ENCODE results near the gene TRIM54. TPM values are rescaled to one million over a fixed set of nuclear protein-coding genes. Genes with fewer than 3 reads are reported as not detected.
"Not testable (repeated sequence)": the region's sequence is repeated elsewhere in the genome, so short reads cannot be mapped to it uniquely, and the experiment has no call there.

TRIM54 gene
- total RNA-seq, 1 experiment from 2014 or later: 0.99 TPM

- no peaks in the 10 kb centered on the region for H3K9me3 Mint-ChIP-seq (ENCODE audit: low read depth, unreplicated experiment)
- H3K4me1 Mint-ChIP-seq (ENCODE audit: low read depth, unreplicated experiment): peaks cover 15% of the 10 kb centered on the region
- no peaks in the 10 kb centered on the region for H3K36me3 Mint-ChIP-seq (ENCODE audit: insufficient read depth, unreplicated experiment)
- no TSS peak for BruUV-seq (replicated peaks)
- H3K4me3 Mint-ChIP-seq (ENCODE audit: low read depth, unreplicated experiment): no peak overlapping the region
- no peak for DNase-seq
- no peak overlapping the region for H3K27ac Mint-ChIP-seq (ENCODE audit: unreplicated experiment)
- TF ChIP-seq CTCF (IDR thresholded peaks at IDR 0.05; ENCODE audit: unreplicated experiment): no peak
- CTCF ChIA-PET: interaction anchor here (0.6 to 0.7 kb wide), 3 partner anchors 17 to 134 kb away, joined by 3 read pairs; no protein-coding TSS in a partner anchor
- H3K27me3 Mint-ChIP-seq (ENCODE audit: unreplicated experiment): peaks cover 13% of the 10 kb centered on the region
- intact Hi-C loops (cut with micrococcal nuclease; ENCODE audit: unreplicated experiment): no loop called here
Observed at GRCh38 chr2:27297195-27297594, 15.0 kb downstream of the TRIM54 start.

DNA sequence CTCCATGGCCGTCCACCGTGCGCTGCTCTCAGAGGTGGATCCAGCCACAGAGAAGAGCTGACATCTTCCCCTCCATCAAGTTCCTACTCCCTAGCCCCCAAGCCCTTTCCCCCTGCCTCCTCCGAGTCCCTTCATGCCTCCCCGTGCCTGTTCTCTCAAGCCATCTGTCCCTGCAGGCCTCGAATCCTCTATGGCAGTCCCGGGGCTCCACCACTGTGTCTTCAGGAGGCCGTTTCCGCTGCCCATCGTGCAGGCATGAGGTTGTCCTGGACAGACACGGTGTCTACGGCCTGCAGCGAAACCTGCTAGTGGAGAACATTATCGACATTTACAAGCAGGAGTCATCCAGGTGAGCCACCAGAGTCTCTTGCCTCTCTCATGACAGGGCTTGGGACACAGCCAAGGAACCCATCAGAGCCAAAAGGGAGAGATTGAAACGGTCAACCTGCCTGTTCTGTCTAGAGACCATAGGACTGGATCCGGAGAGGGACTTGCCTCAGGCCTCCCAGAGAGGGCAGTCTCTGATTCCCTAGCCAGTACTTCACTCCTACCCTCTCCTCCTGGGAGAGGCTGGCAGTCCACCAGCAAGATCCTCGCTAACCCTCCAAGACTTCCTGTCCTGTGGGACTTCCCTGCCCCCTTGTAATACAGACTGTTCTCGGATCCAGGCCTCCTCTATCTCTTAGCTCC, 16.3 kb downstream of the TRIM54 start:
- Mint-ChIP-seq H3K27me3 (ENCODE audit: unreplicated experiment) (peaks cover 13% of the 10 kb centered on the region), H3K9me3 (ENCODE audit: low read depth, unreplicated experiment) (no peaks in the 10 kb centered on the region), H3K27ac (ENCODE audit: unreplicated experiment) (no peak overlapping the region), H3K36me3 (ENCODE audit: insufficient read depth, unreplicated experiment) (no peaks in the 10 kb centered on the region), H3K4me1 (ENCODE audit: low read depth, unreplicated experiment) (peaks cover 1% of the 10 kb centered on the region), H3K4me3 (ENCODE audit: low read depth, unreplicated experiment) (no peak overlapping the region)
- DNase-seq: no peak
- CTCF ChIA-PET: no interaction called here
- TF ChIP-seq CTCF (IDR thresholded peaks at IDR 0.05; ENCODE audit: unreplicated experiment): no peak
- no TSS peak for BruUV-seq (replicated peaks)
- intact Hi-C loops (cut with micrococcal nuclease; ENCODE audit: unreplicated experiment): no loop called here

DNA sequence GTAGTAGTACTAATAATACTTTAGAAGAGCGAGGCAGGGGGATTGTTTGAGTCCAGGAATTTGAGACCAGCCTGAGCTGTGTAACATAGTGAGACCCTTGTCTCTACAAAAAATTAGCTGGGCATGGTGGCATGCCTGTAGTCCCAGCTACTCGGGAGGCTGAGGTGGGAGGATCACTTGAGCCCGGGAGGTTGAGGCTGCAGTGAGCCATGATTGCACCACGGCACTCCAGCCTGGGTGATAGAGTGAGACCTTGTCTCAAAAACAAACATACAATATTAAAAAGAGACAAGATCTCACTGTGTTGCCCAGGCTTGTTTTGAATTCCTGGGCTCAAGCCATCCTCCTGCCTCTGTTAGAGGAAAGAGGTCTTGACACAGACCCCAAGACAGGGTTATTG, 18.4 kb downstream of the TRIM54 start:
- DNase-seq; H3K27ac Mint-ChIP-seq (ENCODE audit: unreplicated experiment); BruUV-seq (replicated peaks); H3K9me3 Mint-ChIP-seq (ENCODE audit: low read depth, unreplicated experiment); H3K4me1 Mint-ChIP-seq (ENCODE audit: low read depth, unreplicated experiment); intact Hi-C loops (cut with micrococcal nuclease; ENCODE audit: unreplicated experiment); H3K4me3 Mint-ChIP-seq (ENCODE audit: low read depth, unreplicated experiment); CTCF ChIA-PET; H3K36me3 Mint-ChIP-seq (ENCODE audit: insufficient read depth, unreplicated experiment): not testable (repeated sequence)
- H3K27me3 Mint-ChIP-seq (ENCODE audit: unreplicated experiment): peaks cover 23% of the 10 kb centered on the region

GRCh38 chr2:27303093-27304025, 21.1 kb downstream of the TRIM54 start:
- CTCF ChIA-PET: interaction anchor here (0.6 to 2.2 kb wide), 12 partner anchors 11 to 132 kb away, joined by 3 to 32 read pairs (median 6); partner anchors contain the start of gene MPV17
- BruUV-seq (replicated peaks): no TSS peak
- H3K27me3 Mint-ChIP-seq (ENCODE audit: unreplicated experiment): peaks cover 31% of the 10 kb centered on the region
- intact Hi-C loops (cut with micrococcal nuclease; ENCODE audit: unreplicated experiment): loop anchor here (2.0 kb wide), 1 partner anchor 205 kb away; no protein-coding TSS in a partner anchor
- H3K36me3 Mint-ChIP-seq (ENCODE audit: insufficient read depth, unreplicated experiment): peaks cover 15% of the 10 kb centered on the region
- H3K27ac Mint-ChIP-seq (ENCODE audit: unreplicated experiment): no peak overlapping the region
- peak; percentile 59 for DNase-seq
- TF ChIP-seq CTCF (IDR thresholded peaks at IDR 0.05; ENCODE audit: unreplicated experiment): peak; percentile 80
- no peaks in the 10 kb centered on the region for H3K9me3 Mint-ChIP-seq (ENCODE audit: low read depth, unreplicated experiment)
- no peaks in the 10 kb centered on the region for H3K4me1 Mint-ChIP-seq (ENCODE audit: low read depth, unreplicated experiment)
- H3K4me3 Mint-ChIP-seq (ENCODE audit: low read depth, unreplicated experiment): peak overlapping the region; percentile 40

Measured in Calu3 (cell line).